Osteoblast (primary cell): ENCODE results near the gene NOSIP. TPM values are rescaled to one million over a fixed set of nuclear protein-coding genes. Genes with fewer than 3 reads are reported as not detected.

Experiments
- DNase-seq: peaks from one replicate; pipeline ENCODE4 v3.0.0; 2011; ENCODE audit warnings: low spot score, mixed read lengths; ENCODE audit not compliant: insufficient read length; ENCODE audit errors: missing footprints
- H2AFZ ChIP-seq: 2 replicates; pipeline ENCODE4 v1.6.0; 2011; ENCODE audit warnings: mild to moderate bottlenecking, low read length
- H3K27ac ChIP-seq: 2 replicates; pipeline ENCODE4 v1.5.1; 2011; ENCODE audit warnings: mild to moderate bottlenecking, low read depth, low read length, moderate library complexity
- H3K27me3 ChIP-seq: 2 replicates; pipeline ENCODE4 v1.6.0; 2012; ENCODE audit warnings: mild to moderate bottlenecking, control low read depth, inconsistent platforms, low read length, moderate library complexity; ENCODE audit not compliant: insufficient read depth
- H3K36me3 ChIP-seq: 2 replicates; pipeline ENCODE4 v1.5.1; 2011; ENCODE audit warnings: mild to moderate bottlenecking, low read length, control low read depth, moderate library complexity; ENCODE audit not compliant: insufficient read depth
- H3K4me1 ChIP-seq: 2 replicates; pipeline ENCODE4 v1.5.1; 2011; ENCODE audit warnings: mild to moderate bottlenecking, low read length, control low read depth, moderate library complexity; ENCODE audit not compliant: insufficient read depth
- H3K4me2 ChIP-seq: 2 replicates; pipeline ENCODE4 v1.6.0; 2011; ENCODE audit warnings: mild to moderate bottlenecking, low read length; ENCODE audit not compliant: insufficient read depth
- H3K4me3 ChIP-seq: fragments of 200-600 bp; sonication (generic); 3 replicates; pipeline ENCODE4 v1.5.1; 2012; ENCODE audit warnings: mild to moderate bottlenecking, low read length, inconsistent platforms; ENCODE audit not compliant: insufficient read depth
- H3K79me2 ChIP-seq: 2 replicates; pipeline ENCODE4 v1.6.0; 2012; ENCODE audit warnings: mild to moderate bottlenecking, low read length, control low read depth, inconsistent platforms; ENCODE audit not compliant: insufficient read depth
- H3K9me3 ChIP-seq: 2 replicates; pipeline ENCODE4 v1.5.1; 2011; ENCODE audit warnings: low read depth, low read length, control low read depth
- H4K20me1 ChIP-seq: 2 replicates; pipeline ENCODE4 v1.6.0; 2012; ENCODE audit warnings: mild to moderate bottlenecking, low read length, control low read depth; ENCODE audit not compliant: insufficient read depth
- total RNA-seq: library from RNA; depleted of rRNA; stranded (reverse); fragments of >200 nt; gene quantifications from 2 replicates; pipeline ENCODE4 v1.2.3, GENCODE V29; 2012
- TF ChIP-seq, protein P1 (sequence below): IDR thresholded peaks from 2 replicates; pipeline ENCODE4 v1.5.1; 2011; ENCODE audit warnings: mild to moderate bottlenecking, low read depth, low read length, moderate library complexity; ENCODE audit errors: extremely low read depth

Gene NOSIP
- total RNA-seq, 1 donor = 68.0 TPM

DNA sequence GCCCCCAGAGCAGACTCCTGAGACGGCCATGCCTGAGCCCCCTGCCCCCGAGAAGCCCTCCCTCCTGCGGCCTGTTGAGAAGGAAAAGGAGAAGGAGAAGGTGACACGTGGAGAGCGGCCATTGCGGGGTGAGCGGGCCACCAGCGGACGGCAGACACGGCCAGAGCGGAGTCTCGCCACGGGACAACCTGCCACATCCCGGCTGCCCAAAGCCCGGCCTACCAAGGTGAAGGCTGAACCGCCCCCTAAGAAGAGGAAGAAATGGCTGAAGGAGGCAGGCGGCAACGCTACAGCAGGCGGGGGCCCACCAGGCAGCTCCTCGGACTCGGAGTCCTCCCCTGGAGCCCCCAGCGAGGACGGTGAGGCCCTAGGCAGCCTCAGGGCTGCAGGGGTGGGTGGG is 35.5 kb upstream of the NOSIP start:
- Histone ChIP-seq H3K27ac (no peak overlapping the region), H3K4me2 (no peak overlapping the region), H2AFZ (no peak overlapping the region), H3K4me1 (peaks cover 18% of the 10 kb centered on the region), H3K27me3 (no peaks in the 10 kb centered on the region), H4K20me1 (peaks cover 34% of the 10 kb centered on the region), H3K79me2 (peaks cover 42% of the 10 kb centered on the region), H3K4me3 (no peak overlapping the region), H3K9me3 (no peaks in the 10 kb centered on the region), H3K36me3 (peaks cover 37% of the 10 kb centered on the region)
- DNase-seq = peak; percentile 66
- TF ChIP-seq, protein P1, sequence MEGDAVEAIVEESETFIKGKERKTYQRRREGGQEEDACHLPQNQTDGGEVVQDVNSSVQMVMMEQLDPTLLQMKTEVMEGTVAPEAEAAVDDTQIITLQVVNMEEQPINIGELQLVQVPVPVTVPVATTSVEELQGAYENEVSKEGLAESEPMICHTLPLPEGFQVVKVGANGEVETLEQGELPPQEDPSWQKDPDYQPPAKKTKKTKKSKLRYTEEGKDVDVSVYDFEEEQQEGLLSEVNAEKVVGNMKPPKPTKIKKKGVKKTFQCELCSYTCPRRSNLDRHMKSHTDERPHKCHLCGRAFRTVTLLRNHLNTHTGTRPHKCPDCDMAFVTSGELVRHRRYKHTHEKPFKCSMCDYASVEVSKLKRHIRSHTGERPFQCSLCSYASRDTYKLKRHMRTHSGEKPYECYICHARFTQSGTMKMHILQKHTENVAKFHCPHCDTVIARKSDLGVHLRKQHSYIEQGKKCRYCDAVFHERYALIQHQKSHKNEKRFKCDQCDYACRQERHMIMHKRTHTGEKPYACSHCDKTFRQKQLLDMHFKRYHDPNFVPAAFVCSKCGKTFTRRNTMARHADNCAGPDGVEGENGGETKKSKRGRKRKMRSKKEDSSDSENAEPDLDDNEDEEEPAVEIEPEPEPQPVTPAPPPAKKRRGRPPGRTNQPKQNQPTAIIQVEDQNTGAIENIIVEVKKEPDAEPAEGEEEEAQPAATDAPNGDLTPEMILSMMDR = no peak

DNA sequence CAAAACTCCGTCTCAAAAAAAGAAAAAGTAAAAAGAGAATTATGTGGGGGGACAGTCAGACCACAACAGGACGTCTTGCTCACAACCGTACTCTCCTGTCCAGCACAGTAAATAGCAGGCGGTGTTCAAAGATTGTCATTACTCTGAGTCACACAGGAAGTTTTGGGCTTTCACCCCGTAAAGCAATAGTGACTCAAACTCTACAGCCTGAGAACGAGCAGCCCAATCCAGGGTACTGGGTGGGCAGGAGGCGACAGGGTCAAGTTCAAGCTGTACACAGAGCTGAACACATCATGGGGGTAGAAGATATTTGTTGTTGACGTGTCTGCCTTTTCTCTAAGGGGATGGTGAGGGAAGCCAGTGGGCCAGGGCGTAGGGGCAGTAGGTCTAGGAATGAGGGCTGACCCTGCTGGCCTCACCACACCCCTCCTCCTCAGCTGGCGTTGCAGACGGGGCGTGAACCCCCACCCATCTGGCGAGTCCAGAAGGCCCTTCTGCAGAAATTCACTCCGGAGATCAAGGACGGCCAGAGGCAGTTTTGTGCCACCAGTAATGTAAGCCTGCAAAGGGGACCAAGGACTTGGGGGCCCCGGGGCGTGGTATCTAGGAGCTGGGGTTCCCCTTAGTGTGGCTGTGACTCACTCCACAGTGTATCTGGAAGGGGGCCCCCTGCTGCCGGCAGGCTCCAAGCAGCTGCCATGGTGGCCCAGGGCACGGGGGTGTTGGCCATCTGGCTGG is 33.9 kb upstream of the NOSIP start:
- H3K4me3 ChIP-seq = peak overlapping the region; percentile 4
- no peaks in the 10 kb centered on the region for H3K9me3 ChIP-seq
- H3K4me1 ChIP-seq = peaks cover 18% of the 10 kb centered on the region
- peaks cover 32% of the 10 kb centered on the region for H4K20me1 ChIP-seq
- DNase-seq = peak; percentile 98
- peaks cover 44% of the 10 kb centered on the region for H3K36me3 ChIP-seq
- TF ChIP-seq, protein P1 = peak; percentile 30
- no peak overlapping the region for H2AFZ ChIP-seq
- H3K27ac ChIP-seq = peak overlapping the region; percentile 84
- H3K4me2 ChIP-seq = peak overlapping the region; percentile 11
- H3K79me2 ChIP-seq = peaks cover 51% of the 10 kb centered on the region
- no peaks in the 10 kb centered on the region for H3K27me3 ChIP-seq

DNA sequence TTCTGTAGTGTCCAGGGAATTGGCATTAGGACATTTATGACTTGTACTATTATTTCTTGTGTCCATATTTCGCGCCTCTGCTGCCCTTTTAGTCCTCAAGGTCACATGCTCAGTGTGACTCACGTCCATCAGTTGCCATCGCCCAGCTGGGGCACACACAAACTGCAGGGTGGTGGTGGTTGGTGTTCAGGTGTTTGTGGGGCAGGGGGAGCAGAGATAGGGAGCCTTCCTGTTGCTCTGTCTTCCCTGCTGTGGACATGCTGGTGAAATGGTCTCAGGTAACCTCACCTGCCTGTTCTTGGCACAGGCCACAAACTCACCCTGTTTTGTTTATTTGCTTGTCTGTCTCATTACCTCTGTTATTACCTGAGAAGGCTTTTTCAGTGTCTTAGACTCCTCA is 33.0 kb upstream of the NOSIP start:
- H4K20me1 ChIP-seq = peaks cover 32% of the 10 kb centered on the region
- peak overlapping the region; percentile 84 for H3K27ac ChIP-seq
- no peak overlapping the region for H3K4me3 ChIP-seq
- H3K36me3 ChIP-seq = peaks cover 39% of the 10 kb centered on the region
- H3K4me2 ChIP-seq = peak overlapping the region; percentile 11
- H2AFZ ChIP-seq = no peak overlapping the region
- no peaks in the 10 kb centered on the region for H3K27me3 ChIP-seq
- no peaks in the 10 kb centered on the region for H3K9me3 ChIP-seq
- DNase-seq = peak; percentile 87
- TF ChIP-seq, protein P1 = no peak
- peaks cover 59% of the 10 kb centered on the region for H3K79me2 ChIP-seq
- H3K4me1 ChIP-seq = peaks cover 18% of the 10 kb centered on the region

DNA sequence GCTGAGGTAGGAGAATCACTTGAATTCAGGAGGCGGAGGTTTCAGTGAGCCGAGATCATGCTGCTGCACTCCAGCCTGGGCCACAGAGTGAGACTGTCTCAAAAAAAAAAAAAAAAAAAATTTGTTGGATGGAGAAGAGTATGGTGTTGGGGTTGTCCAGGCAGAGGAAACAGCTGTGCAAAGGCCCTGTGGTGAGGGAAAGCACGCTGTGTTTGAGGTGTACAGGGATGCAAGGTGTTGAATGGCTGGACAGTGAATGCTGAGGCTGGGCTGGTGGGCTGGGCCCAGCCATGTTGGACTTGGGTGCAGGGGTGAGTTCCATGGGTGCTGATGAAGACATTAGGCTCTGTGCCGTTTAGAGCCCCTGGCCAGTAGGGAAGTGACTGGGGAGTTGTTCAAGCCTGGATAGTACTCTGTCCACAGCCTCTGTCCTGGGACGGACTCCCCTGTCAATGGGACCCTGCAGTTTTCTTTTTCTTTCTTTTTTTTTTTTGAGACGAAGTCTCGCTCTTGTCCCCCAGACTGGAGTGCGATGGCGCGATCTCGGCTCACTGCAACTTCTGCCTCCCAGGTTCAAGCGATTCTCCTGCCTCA is 29.2 kb upstream of the NOSIP start:
- DNase-seq = no peak
- TF ChIP-seq, protein P1 = no peak
- Histone ChIP-seq H2AFZ (no peak overlapping the region), H3K36me3 (peaks cover 29% of the 10 kb centered on the region), H4K20me1 (peaks cover 34% of the 10 kb centered on the region), H3K27ac (no peak overlapping the region), H3K27me3 (no peaks in the 10 kb centered on the region), H3K79me2 (peaks cover 76% of the 10 kb centered on the region), H3K4me1 (peaks cover 17% of the 10 kb centered on the region), H3K4me2 (no peak overlapping the region), H3K4me3 (no peak overlapping the region), H3K9me3 (no peaks in the 10 kb centered on the region)
